Fibroblast of the aortic adventitia (primary cell): Measurements from ENCODE around the gene FSTL3. TPM values are rescaled to one million over a fixed set of nuclear protein-coding genes. Genes with fewer than 3 reads are reported as not detected.

Experiments used
- DNase-seq: peaks from one replicate; pipeline ENCODE4 v3.0.0-alpha.2; 2010; ENCODE audit warnings: low read depth
- H3K4me3 ChIP-seq: 2 replicates; pipeline ENCODE4 v1.5.1; 2011; ENCODE audit warnings: low read depth, mild to moderate bottlenecking, control low read depth, low read length, moderate library complexity
- CTCF ChIP-seq: IDR thresholded peaks from 2 replicates; pipeline ENCODE4 v1.5.1; 2011; ENCODE audit warnings: mild to moderate bottlenecking, low read length, control low read depth, inconsistent platforms; ENCODE audit not compliant: insufficient read depth
- total RNA-seq: library from RNA; depleted of rRNA; stranded (reverse); fragments of >200 nt; gene quantifications from 2 replicates; pipeline ENCODE4 v1.2.3, GENCODE V29; 2012; ENCODE audit warnings: low replicate concordance

FSTL3 gene
- total RNA-seq, 1 donor, result 14.8 TPM

- no peak for DNase-seq
- no peak for TF ChIP-seq CTCF
- peak overlapping the region; percentile 80 for H3K4me3 ChIP-seq
Measured at GRCh38 chr19:633786-634639, 42.2 kb upstream of the FSTL3 start.

DNA sequence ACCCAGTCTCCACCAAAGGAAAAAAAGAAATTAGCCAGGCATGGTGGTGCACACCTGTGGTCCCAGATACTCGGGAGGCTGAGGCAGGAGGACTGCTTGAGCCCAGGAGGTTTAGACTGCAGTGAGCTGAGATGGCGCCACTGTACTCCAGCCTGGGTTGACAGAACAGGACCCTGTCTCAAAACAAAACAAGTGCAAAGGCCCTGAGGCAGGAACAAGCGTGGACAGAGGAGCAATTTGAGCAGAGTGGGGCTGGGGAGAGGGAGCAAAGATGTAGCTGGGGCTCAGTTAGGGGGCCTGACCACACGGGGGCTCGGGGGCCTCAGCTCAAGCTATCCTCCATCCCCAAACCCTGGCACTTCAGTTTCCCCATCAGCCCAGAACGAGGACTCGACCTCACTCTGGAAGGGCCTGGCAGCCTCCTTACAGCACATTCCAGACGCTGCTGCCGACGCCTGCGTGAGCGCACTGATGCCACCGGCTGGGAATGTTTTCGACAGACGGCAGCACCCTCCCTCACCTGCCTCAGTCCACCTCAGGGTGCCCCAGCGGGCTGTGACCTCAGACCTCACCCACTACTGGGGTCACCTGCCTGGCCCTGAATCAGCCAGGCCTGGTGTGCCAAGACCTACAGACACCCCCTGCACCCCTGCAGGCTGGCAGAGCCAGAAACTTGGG lies 41.1 kb upstream of the FSTL3 start:
- no peak overlapping the region for H3K4me3 ChIP-seq
- no peak for TF ChIP-seq CTCF
- DNase-seq, result no peak

- no peak for DNase-seq
- peak overlapping the region; percentile 60 for H3K4me3 ChIP-seq
- TF ChIP-seq CTCF, result no peak
Measured at GRCh38 chr19:638906-639252, 37.3 kb upstream of the FSTL3 start.

DNA sequence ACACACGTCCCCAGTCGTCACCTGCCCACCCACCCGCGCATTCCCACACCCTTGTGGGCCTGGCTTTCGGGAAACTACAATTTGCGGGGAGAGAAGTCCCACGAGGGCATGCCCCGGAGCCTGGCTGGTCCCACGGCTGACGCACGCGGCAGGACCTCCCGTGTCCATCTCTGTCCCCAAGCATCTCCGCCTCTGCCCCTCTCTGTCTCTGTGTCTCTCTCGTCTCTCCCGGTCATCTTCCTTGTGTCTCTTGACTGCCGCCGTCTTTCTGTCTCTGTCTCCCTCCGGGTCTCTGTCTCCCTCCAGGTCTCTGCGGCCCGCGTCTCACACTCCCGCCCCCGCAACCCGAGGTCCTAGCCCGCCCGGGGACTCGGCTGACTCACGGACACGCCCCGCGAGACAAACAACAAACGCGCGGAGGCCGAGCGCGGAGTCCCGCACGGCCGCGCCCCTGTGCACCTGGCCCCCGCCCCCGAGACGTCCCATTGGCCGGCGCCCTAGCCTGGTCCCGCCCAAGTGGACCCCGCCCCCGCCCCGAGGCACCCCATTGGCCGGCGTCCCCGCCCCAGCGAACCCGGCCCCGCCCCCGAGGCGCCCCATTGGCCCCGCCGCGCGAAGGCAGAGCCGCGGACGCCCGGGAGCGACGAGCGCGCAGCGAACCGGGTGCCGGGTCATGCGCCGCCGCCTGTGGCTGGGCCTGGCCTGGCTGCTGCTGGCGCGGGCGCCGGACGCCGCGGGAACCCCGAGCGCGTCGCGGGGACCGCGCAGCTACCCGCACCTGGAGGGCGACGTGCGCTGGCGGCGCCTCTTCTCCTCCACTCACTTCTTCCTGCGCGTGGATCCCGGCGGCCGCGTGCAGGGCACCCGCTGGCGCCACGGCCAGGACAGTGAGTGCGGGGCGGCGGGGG lies 36.7 kb upstream of the FSTL3 start, which contains the start of gene FGF22:
FGF22 (plus strand) TSS at position 627 of the 908 bp plus-strand sequence; CDS start at position 674, 47 bp downstream.
- DNase-seq, result peak; percentile 68
- no peak for TF ChIP-seq CTCF
- H3K4me3 ChIP-seq, result peak within 1 kb of the TSS; percentile 60

DNA sequence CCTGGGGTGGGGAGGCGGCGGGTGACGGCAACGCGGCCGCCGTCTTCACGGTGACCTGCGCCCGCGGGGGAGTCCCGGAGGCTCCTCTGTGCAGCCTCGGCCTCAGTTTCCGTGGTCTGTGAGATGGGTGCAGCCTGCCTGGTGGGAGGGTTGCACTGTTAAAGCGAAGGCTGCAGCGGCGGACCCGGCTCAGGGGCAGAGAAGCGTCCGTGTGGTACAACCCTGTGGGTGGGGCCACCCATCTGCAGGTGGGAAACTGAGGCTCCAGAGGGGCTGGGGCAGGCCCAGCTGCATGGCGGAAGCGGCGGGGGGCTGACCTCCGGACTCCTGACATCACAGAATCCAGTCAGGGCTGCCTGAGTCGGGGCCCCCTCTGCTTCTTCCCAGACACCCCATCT lies 36.0 kb upstream of the FSTL3 start:
- TF ChIP-seq CTCF, result no peak
- DNase-seq, result no peak
- peak overlapping the region; percentile 51 for H3K4me3 ChIP-seq

DNA sequence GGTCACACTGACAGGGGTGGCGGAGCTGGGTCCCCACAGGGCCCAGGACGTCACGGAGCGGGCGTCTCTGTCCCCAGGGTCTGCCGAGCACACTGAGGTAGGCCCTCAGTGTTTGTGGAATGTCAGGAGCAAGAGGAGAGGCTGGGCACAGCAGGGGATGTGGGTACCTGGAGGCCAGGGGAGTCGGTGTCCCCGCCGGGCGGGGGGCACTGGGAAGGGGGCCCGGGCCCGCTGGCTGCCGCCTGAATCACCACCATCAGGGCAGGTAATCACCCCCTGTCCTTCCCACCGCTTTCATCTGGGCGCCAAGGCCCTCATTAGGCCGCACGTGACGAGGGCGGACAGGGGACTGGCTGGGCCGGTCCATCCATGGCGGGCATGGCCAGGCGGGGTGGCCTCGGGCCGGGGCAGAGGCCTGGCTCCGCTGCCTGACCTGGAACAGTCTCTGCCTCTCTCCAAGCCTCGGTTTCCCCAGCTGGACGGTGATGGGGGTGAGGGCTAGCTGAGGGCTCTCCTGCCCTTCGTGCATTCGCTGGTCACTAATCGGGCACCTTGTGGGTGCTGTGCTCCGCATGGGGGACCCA lies 35.5 kb upstream of the FSTL3 start:
- TF ChIP-seq CTCF, result no peak
- no peak for DNase-seq
- no peak overlapping the region for H3K4me3 ChIP-seq
